ENCODE results near the gene MPHOSPH10. TPM values are rescaled to one million over a fixed set of nuclear protein-coding genes. Genes with fewer than 3 reads are reported as not detected.

MPHOSPH10 gene
- total RNA-seq, 4 donors from 2014 or later, result 16.7 to 34.0 (median 24.7) TPM

GRCh38 chr2:71154798-71155197 is 24.4 kb downstream of the MPHOSPH10 start:
- H3K27ac ChIP-seq, result no peak overlapping the region
- no peaks in the 10 kb centered on the region for H3K9me3 ChIP-seq
- no peak for DNase-seq (ENCODE audit: low spot score in 2 of 2)
- no peak overlapping the region for H3K4me3 ChIP-seq
- 76% methylated on average over 6 of the region's 6 CpGs for WGBS
- no peaks in the 10 kb centered on the region for H3K27me3 ChIP-seq
- peaks cover 4% of the 10 kb centered on the region for H3K36me3 ChIP-seq
- TF ChIP-seq EP300 (IDR thresholded peaks at IDR 0.05) (no peak), POLR2AphosphoS5 (IDR thresholded peaks at IDR 0.05) (no peak)
- H3K4me1 ChIP-seq, result peaks cover 13% of the 10 kb centered on the region

GRCh38 chr2:71155846-71156245 is 25.4 kb downstream of the MPHOSPH10 start:
- H3K36me3 ChIP-seq, result no peaks in the 10 kb centered on the region
- no peaks in the 10 kb centered on the region for H3K27me3 ChIP-seq
- TF ChIP-seq POLR2AphosphoS5 (IDR thresholded peaks at IDR 0.05) (no peak), EP300 (IDR thresholded peaks at IDR 0.05) (no peak), CTCF (IDR thresholded peaks at IDR 0.05) (no peak), POLR2A (IDR thresholded peaks at IDR 0.05) (no peak)
- H3K27ac ChIP-seq, result no peak overlapping the region
- DNase-seq (ENCODE audit: low spot score in 2 of 2), result no peak
- no peaks in the 10 kb centered on the region for H3K9me3 ChIP-seq
- H3K4me1 ChIP-seq, result peaks cover 13% of the 10 kb centered on the region
- 95% methylated on average over 4 of the region's 4 CpGs for WGBS
- H3K4me3 ChIP-seq, result no peak overlapping the region

- H3K4me1 ChIP-seq, result peaks cover 13% of the 10 kb centered on the region
- H3K36me3 ChIP-seq, result no peaks in the 10 kb centered on the region
- no peaks in the 10 kb centered on the region for H3K9me3 ChIP-seq
- TF ChIP-seq POLR2AphosphoS5 (IDR thresholded peaks at IDR 0.05), result no peak
- TF ChIP-seq EP300 (IDR thresholded peaks at IDR 0.05), result no peak
- no peak for TF ChIP-seq CTCF (IDR thresholded peaks at IDR 0.05)
- TF ChIP-seq POLR2A (IDR thresholded peaks at IDR 0.05), result no peak
- 0% methylated on average over 1 of the region's 6 CpGs for WGBS
- no peak overlapping the region for H3K4me3 ChIP-seq
- no peaks in the 10 kb centered on the region for H3K27me3 ChIP-seq
- DNase-seq (ENCODE audit: low spot score in 2 of 2), result no peak
- H3K27ac ChIP-seq, result no peak overlapping the region
These were observed 26.1 kb downstream of the MPHOSPH10 start for GRCh38 chr2:71156573-71156972.

GRCh38 chr2:71157124-71157793 is 26.8 kb downstream of the MPHOSPH10 start:
- H3K4me1 ChIP-seq, result peaks cover 13% of the 10 kb centered on the region
- no peaks in the 10 kb centered on the region for H3K9me3 ChIP-seq
- DNase-seq (ENCODE audit: low spot score in 2 of 2), result no peak
- H3K27ac ChIP-seq, result no peak overlapping the region
- no peaks in the 10 kb centered on the region for H3K27me3 ChIP-seq
- H3K4me3 ChIP-seq, result peak overlapping the region; percentile 1
- no peaks in the 10 kb centered on the region for H3K36me3 ChIP-seq
- TF ChIP-seq POLR2A (IDR thresholded peaks at IDR 0.05), result no peak
- TF ChIP-seq CTCF (IDR thresholded peaks at IDR 0.05), result peak in 1 of 2 donors; percentile 42
- TF ChIP-seq EP300 (IDR thresholded peaks at IDR 0.05), result no peak
- WGBS, result 15% methylated on average over 15 of the region's 16 CpGs

GRCh38 chr2:71166812-71167211 is 36.4 kb downstream of the MPHOSPH10 start:
- 80% methylated on average over 1 of the region's 3 CpGs for WGBS
- Histone ChIP-seq H3K27me3 (peaks cover 5% of the 10 kb centered on the region), H3K27ac (no peak overlapping the region), H3K4me1 (no peaks in the 10 kb centered on the region), H3K4me3 (no peak overlapping the region), H3K36me3 (no peaks in the 10 kb centered on the region), H3K9me3 (no peaks in the 10 kb centered on the region)
- TF ChIP-seq POLR2AphosphoS5 (IDR thresholded peaks at IDR 0.05), result no peak
- DNase-seq (ENCODE audit: low spot score in 2 of 2), result no peak

- H3K4me3 ChIP-seq, result no peak overlapping the region
- H3K27me3 ChIP-seq, result peaks cover 4% of the 10 kb centered on the region
- no peaks in the 10 kb centered on the region for H3K36me3 ChIP-seq
- no peaks in the 10 kb centered on the region for H3K4me1 ChIP-seq
- no peak overlapping the region for H3K27ac ChIP-seq
- 68% methylated on average over 1 of the region's 1 CpG for WGBS
- no peak for TF ChIP-seq POLR2A (IDR thresholded peaks at IDR 0.05)
- TF ChIP-seq EP300 (IDR thresholded peaks at IDR 0.05), result no peak
- no peak for TF ChIP-seq CTCF (IDR thresholded peaks at IDR 0.05)
- TF ChIP-seq POLR2AphosphoS5 (IDR thresholded peaks at IDR 0.05), result no peak
- no peaks in the 10 kb centered on the region for H3K9me3 ChIP-seq
- DNase-seq (ENCODE audit: low spot score in 2 of 2), result no peak
These were observed 42.7 kb downstream of the MPHOSPH10 start for GRCh38 chr2:71173096-71173495.
